HL-60 (cell line): ENCODE data around the gene EVA1A.

Source experiments
- DNase-seq, 2 experiments: peaks; one replicate each; pipeline ENCODE4 v3.0.0-alpha.2; 2010 to 2020; ENCODE audit warnings: low read depth in 1 of 2, low spot score in 1 of 2
- H3K27ac ChIP-seq: fragments of 250-450 bp; sonication (Bioruptor Pico); replicated peaks from 2 replicates; pipeline ENCODE4 v1.5.1; 2020; ENCODE audit warnings: mild to moderate bottlenecking, moderate library complexity
- H3K27me3 ChIP-seq: fragments of 250-450 bp; sonication (Bioruptor Pico); 2 replicates; pipeline ENCODE4 v1.5.1; 2021; ENCODE audit warnings: mild to moderate bottlenecking, moderate library complexity; ENCODE audit not compliant: insufficient read depth, poor library complexity, severe bottlenecking
- H3K4me3 ChIP-seq: replicated peaks from 2 replicates; pipeline ENCODE4 v1.5.1; 2011; ENCODE audit warnings: mild to moderate bottlenecking, control low read depth, low read length; ENCODE audit not compliant: insufficient read depth
- GABPA ChIP-seq: IDR thresholded peaks from 2 replicates; pipeline ENCODE4 v1.6.1; 2012; ENCODE audit warnings: low read depth
- POLR2AphosphoS5 ChIP-seq: IDR thresholded peaks from 2 replicates; pipeline ENCODE4 v1.6.1; 2012; ENCODE audit warnings: low read depth
- REST ChIP-seq: IDR thresholded peaks from 2 replicates; pipeline ENCODE4 v1.6.1; 2012; ENCODE audit warnings: low read depth; ENCODE audit not compliant: insufficient replicate concordance
- SPI1 ChIP-seq: IDR thresholded peaks from 2 replicates; pipeline ENCODE4 v1.6.1; 2012; ENCODE audit warnings: low read depth, mild to moderate bottlenecking, borderline replicate concordance
- long read RNA-seq: library from polyadenylated mRNA; unstranded; transcript quantifications from one replicate; pipeline ENCODE4 v2.0.0, GENCODE V29; 2020
- TF ChIP-seq, protein P1 (sequence below): IDR thresholded peaks from one replicate; pipeline ENCODE4 v1.5.1; 2011; ENCODE audit warnings: low read length, control low read depth, inconsistent platforms; ENCODE audit not compliant: insufficient read depth

The EVA1A gene
- long read RNA-seq = 0 reads

- H3K27me3 ChIP-seq = peaks cover 41% of the 10 kb centered on the region
- no peak within 1 kb of the TSS for H3K27ac ChIP-seq
- TF ChIP-seq POLR2AphosphoS5 (no peak), REST (no peak), GABPA (no peak), SPI1 (no peak)
- TF ChIP-seq, protein P1, sequence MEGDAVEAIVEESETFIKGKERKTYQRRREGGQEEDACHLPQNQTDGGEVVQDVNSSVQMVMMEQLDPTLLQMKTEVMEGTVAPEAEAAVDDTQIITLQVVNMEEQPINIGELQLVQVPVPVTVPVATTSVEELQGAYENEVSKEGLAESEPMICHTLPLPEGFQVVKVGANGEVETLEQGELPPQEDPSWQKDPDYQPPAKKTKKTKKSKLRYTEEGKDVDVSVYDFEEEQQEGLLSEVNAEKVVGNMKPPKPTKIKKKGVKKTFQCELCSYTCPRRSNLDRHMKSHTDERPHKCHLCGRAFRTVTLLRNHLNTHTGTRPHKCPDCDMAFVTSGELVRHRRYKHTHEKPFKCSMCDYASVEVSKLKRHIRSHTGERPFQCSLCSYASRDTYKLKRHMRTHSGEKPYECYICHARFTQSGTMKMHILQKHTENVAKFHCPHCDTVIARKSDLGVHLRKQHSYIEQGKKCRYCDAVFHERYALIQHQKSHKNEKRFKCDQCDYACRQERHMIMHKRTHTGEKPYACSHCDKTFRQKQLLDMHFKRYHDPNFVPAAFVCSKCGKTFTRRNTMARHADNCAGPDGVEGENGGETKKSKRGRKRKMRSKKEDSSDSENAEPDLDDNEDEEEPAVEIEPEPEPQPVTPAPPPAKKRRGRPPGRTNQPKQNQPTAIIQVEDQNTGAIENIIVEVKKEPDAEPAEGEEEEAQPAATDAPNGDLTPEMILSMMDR = no peak
- DNase-seq = no peak
- H3K4me3 ChIP-seq = no peak within 1 kb of the TSS
These were observed at the start of gene EVA1A for GRCh38 chr2:75560768-75561565. Gene EVA1A (minus strand): TSS chr2:75560939. CDS start chr2:75518140, 42,799 bp downstream.

DNA sequence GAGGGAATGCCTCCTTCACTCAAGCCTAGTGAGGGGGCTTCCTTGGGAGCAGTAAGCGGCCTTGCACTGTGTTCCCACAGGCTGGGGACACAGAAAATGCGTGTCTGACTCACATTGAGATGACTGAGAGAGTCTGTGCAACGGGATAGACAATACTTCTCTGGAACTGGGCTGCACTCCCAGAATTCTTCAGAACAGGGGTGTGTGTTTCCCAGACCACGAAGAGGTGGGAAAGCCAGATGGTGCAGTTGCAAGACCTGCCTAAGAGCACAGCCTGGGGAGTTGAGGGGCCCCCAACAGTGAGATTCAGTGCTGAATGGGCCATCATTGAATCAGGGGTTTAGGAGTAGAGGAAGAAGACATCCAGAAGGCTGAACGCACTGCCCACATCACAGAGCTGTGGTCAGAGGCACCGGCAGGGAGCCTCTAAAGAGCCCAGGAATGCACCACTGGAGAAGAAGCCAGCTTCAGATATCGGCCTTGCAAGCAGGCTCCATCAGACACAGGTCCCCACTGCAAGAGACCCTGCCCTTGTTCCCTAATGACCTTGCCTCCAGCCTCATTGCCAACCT lies 49.3 kb upstream of the EVA1A start:
- TF ChIP-seq GABPA (no peak), POLR2AphosphoS5 (no peak), SPI1 (no peak), REST (no peak)
- TF ChIP-seq, protein P1 = no peak
- no peak for DNase-seq
- H3K27me3 ChIP-seq = peaks cover 5% of the 10 kb centered on the region

DNA sequence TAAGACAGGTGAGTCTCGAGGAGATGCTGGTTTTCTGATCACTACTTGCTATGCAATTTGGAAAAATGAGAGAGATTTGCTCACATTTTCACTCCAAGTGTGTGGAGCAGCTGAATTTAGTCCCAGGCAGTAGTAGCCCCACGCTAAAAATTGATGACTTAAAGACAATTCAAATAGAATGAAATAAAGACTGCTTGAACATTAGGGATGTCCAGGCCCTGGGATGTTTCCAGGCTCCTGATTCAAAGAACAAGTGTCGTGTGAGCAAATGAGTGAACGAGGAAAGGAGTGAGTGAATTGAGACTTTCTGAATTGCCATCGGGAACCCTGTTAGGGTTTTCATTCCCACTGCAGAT lies 48.6 kb upstream of the EVA1A start:
- Histone ChIP-seq H3K27me3 (peaks cover 5% of the 10 kb centered on the region), H3K27ac (no peak overlapping the region), H3K4me3 (no peak overlapping the region)
- TF ChIP-seq GABPA = no peak
- no peak for TF ChIP-seq SPI1
- TF ChIP-seq POLR2AphosphoS5 = no peak
- TF ChIP-seq, protein P1 = no peak
- no peak for TF ChIP-seq REST
- DNase-seq = no peak

More for the DNA sequence above, 49.3 kb upstream of the EVA1A start:
- Histone ChIP-seq H3K27ac (no peak overlapping the region), H3K4me3 (no peak overlapping the region)
